ENCODE measurements around the gene PDCD1.

The PDCD1 gene

DNA sequence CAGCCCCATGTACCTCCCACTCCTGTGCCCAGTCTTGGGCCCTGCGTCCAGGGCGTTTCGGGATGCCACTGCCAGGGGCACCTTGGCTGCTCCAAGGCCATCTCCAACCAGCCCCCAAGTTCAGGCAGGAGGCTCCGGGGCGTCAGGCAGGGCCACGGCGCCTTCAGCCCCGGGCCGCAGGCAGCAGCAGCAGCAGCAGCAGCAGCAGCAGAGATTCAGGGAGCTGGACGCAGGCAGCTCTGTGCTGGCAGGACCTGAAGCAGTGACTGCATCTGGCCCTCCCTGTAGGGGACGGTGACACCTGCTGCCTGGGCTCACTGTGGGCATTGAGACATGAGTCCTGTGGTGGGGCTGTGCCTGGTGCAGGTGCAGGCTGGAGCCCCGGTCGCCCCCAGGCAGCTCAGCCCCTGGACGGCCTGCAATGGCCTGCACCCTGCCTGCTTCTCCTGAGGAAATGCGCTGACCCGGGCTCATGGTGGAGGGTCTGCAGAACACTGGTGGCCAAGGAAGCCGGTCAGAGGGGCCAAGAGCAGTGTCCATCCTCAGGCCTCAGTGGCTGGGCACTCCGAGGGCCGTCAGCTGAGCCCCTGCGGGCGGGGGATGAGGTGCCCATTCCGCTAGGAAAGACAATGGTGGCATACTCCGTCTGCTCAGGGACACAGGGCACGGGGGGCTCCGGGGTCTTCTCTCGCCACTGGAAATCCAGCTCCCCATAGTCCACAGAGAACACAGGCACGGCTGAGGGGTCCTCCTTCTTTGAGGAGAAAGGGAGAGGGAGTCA lies 8.0 kb downstream of the PDCD1 start:
- TF ChIP-seq, protein P1, sequence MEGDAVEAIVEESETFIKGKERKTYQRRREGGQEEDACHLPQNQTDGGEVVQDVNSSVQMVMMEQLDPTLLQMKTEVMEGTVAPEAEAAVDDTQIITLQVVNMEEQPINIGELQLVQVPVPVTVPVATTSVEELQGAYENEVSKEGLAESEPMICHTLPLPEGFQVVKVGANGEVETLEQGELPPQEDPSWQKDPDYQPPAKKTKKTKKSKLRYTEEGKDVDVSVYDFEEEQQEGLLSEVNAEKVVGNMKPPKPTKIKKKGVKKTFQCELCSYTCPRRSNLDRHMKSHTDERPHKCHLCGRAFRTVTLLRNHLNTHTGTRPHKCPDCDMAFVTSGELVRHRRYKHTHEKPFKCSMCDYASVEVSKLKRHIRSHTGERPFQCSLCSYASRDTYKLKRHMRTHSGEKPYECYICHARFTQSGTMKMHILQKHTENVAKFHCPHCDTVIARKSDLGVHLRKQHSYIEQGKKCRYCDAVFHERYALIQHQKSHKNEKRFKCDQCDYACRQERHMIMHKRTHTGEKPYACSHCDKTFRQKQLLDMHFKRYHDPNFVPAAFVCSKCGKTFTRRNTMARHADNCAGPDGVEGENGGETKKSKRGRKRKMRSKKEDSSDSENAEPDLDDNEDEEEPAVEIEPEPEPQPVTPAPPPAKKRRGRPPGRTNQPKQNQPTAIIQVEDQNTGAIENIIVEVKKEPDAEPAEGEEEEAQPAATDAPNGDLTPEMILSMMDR (IDR thresholded peaks at IDR 0.05; ENCODE audit: low read depth, low read length) = no peak
- no peak for DNase-seq (ENCODE audit: extremely low read depth, low read depth)

- DNase-seq (ENCODE audit: extremely low read depth, low read depth) = no peak
- TF ChIP-seq, protein P1 (IDR thresholded peaks at IDR 0.05; ENCODE audit: low read depth, low read length) = no peak
Measured at GRCh38 chr2:241849616-241850543, 8.8 kb downstream of the PDCD1 start.

- DNase-seq (ENCODE audit: extremely low read depth, low read depth) = no peak
- TF ChIP-seq, protein P1 (IDR thresholded peaks at IDR 0.05; ENCODE audit: low read depth, low read length) = no peak
Measured at GRCh38 chr2:241848761-241849615, 9.7 kb downstream of the PDCD1 start.

GRCh38 chr2:241846406-241846805 lies 12.3 kb downstream of the PDCD1 start:
- DNase-seq (ENCODE audit: extremely low read depth, low read depth) = no peak
- TF ChIP-seq, protein P1 (IDR thresholded peaks at IDR 0.05; ENCODE audit: low read depth, low read length) = no peak

DNA sequence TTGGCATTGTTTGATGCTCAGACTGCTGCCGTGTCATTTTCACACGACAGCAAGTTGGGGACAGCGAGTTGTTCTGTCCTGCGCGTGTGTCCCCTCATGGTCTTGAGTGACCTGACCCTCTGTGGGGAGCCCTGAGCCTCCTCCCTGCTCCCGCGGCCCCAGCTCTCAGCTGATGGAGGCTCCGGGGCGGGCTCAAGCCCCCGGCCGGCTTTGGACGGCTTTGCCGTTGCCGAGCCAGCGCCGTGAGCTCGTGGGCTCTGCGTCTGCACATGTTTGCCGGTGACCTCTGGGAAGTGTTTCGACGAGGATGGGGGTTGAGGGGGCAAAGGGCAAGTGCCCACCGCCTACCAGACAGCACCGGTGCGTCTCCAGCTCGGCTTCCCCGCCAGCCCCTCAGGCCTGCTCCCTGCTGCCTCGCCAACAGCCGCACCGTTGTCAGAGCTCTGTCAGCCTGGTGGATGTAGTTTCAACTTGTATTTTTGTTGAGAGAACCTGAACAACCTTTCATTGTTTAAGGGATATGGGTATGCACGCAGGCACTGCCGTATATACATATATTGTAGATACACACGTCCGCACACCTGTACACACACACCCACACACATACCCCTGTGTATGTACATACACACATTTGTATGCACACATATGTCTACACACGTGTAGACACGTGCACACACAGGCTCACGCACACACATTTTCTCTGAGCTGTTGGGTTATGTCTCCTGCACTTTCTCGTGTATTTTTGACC lies 13.7 kb downstream of the PDCD1 start:
- DNase-seq (ENCODE audit: extremely low read depth, low read depth) = no peak

More for the DNA sequence above, 13.7 kb downstream of the PDCD1 start:
- TF ChIP-seq, protein P1 (IDR thresholded peaks at IDR 0.05; ENCODE audit: low read depth, low read length) = no peak

Data from AG09319 (cell line).